ENCODE data around the gene IGF2BP2.

Gene IGF2BP2

GRCh38 chr3:185830018-185830797 lies 5.4 kb upstream of the IGF2BP2 start:
- no peak for DNase-seq
- H3K27ac ChIP-seq (ENCODE audit: low read length), result no peak overlapping the region
- peaks cover 5% of the 10 kb centered on the region; the same call in 1 of the 2 replicates for H3F3A ChIP-seq (ENCODE audit: insufficient read depth, low read length)
- H3K9ac ChIP-seq (ENCODE audit: low read length), result no peak overlapping the region
- no peaks in the 10 kb centered on the region for H3K9me3 ChIP-seq (replicated peaks; ENCODE audit: insufficient read depth, low read length)
- H3K36me3 ChIP-seq (replicated peaks; ENCODE audit: insufficient read depth, low read length), result no peaks in the 10 kb centered on the region
- H3K4me2 ChIP-seq (ENCODE audit: low read depth, low read length), result no peak overlapping the region
- no peaks in the 10 kb centered on the region for H3K4me1 ChIP-seq (ENCODE audit: low read length)
- TF ChIP-seq EZH2 (optimal IDR thresholded peaks at IDR 0.05; ENCODE audit: low read depth, low read length) (no peak), CTCF (IDR thresholded peaks at IDR 0.05; ENCODE audit: low read length) (no peak), EZH2phosphoT487 (IDR thresholded peaks at IDR 0.05; ENCODE audit: low read length) (no peak)
- H3K79me2 ChIP-seq (ENCODE audit: low read length), result peaks cover 5% of the 10 kb centered on the region; the same call in 1 of the 2 replicates
- no peaks in the 10 kb centered on the region for H3K27me3 ChIP-seq (replicated peaks; ENCODE audit: insufficient read depth, low read length)
- H2AFZ ChIP-seq (ENCODE audit: low read length), result no peak overlapping the region
- no peak overlapping the region for H3K4me3 ChIP-seq (ENCODE audit: low read length)
- H3K9me2 ChIP-seq (replicated peaks; ENCODE audit: insufficient read depth, low read length), result no peaks in the 10 kb centered on the region
- no peaks in the 10 kb centered on the region for H4K20me1 ChIP-seq (ENCODE audit: insufficient read depth, low read length)

- no peak overlapping the region for H3K27ac ChIP-seq (ENCODE audit: low read length)
- H3K79me2 ChIP-seq (ENCODE audit: low read length), result peaks cover 12% of the 10 kb centered on the region
- no peak overlapping the region for H3K4me3 ChIP-seq (ENCODE audit: low read length)
- H4K20me1 ChIP-seq (ENCODE audit: insufficient read depth, low read length), result no peaks in the 10 kb centered on the region
- no peaks in the 10 kb centered on the region for H3K27me3 ChIP-seq (replicated peaks; ENCODE audit: insufficient read depth, low read length)
- no peak overlapping the region for H3K9ac ChIP-seq (ENCODE audit: low read length)
- no peaks in the 10 kb centered on the region for H3K9me3 ChIP-seq (replicated peaks; ENCODE audit: insufficient read depth, low read length)
- no peak overlapping the region for H3K4me2 ChIP-seq (ENCODE audit: low read depth, low read length)
- H3K4me1 ChIP-seq (ENCODE audit: low read length), result no peaks in the 10 kb centered on the region
- no peaks in the 10 kb centered on the region for H3K9me2 ChIP-seq (replicated peaks; ENCODE audit: insufficient read depth, low read length)
- TF ChIP-seq CTCF (IDR thresholded peaks at IDR 0.05; ENCODE audit: low read length) (no peak), EZH2phosphoT487 (IDR thresholded peaks at IDR 0.05; ENCODE audit: low read length) (no peak), EZH2 (optimal IDR thresholded peaks at IDR 0.05; ENCODE audit: low read depth, low read length) (no peak)
- no peaks in the 10 kb centered on the region for H3K36me3 ChIP-seq (replicated peaks; ENCODE audit: insufficient read depth, low read length)
- H2AFZ ChIP-seq (ENCODE audit: low read length), result no peak overlapping the region
- no peak for DNase-seq
- H3F3A ChIP-seq (ENCODE audit: insufficient read depth, low read length), result peaks cover 5% of the 10 kb centered on the region; the same call in 1 of the 2 replicates
These were observed 3.9 kb upstream of the IGF2BP2 start for GRCh38 chr3:185828755-185829154.

- no peak overlapping the region for H3K9ac ChIP-seq (ENCODE audit: low read length)
- H2AFZ ChIP-seq (ENCODE audit: low read length), result no peak overlapping the region
- no peaks in the 10 kb centered on the region for H3K36me3 ChIP-seq (replicated peaks; ENCODE audit: insufficient read depth, low read length)
- H3K4me1 ChIP-seq (ENCODE audit: low read length), result no peaks in the 10 kb centered on the region
- DNase-seq, result no peak
- no peaks in the 10 kb centered on the region for H3K9me3 ChIP-seq (replicated peaks; ENCODE audit: insufficient read depth, low read length)
- H3K27ac ChIP-seq (ENCODE audit: low read length), result no peak overlapping the region
- H3K4me2 ChIP-seq (ENCODE audit: low read depth, low read length), result no peak overlapping the region
- no peaks in the 10 kb centered on the region for H3K27me3 ChIP-seq (replicated peaks; ENCODE audit: insufficient read depth, low read length)
- H3K4me3 ChIP-seq (ENCODE audit: low read length), result no peak overlapping the region
- no peak for TF ChIP-seq EZH2phosphoT487 (IDR thresholded peaks at IDR 0.05; ENCODE audit: low read length)
- no peak for TF ChIP-seq CTCF (IDR thresholded peaks at IDR 0.05; ENCODE audit: low read length)
- no peak for TF ChIP-seq EZH2 (optimal IDR thresholded peaks at IDR 0.05; ENCODE audit: low read depth, low read length)
- peaks cover 19% of the 10 kb centered on the region for H3K79me2 ChIP-seq (ENCODE audit: low read length)
- H3K9me2 ChIP-seq (replicated peaks; ENCODE audit: insufficient read depth, low read length), result no peaks in the 10 kb centered on the region
- no peaks in the 10 kb centered on the region for H4K20me1 ChIP-seq (ENCODE audit: insufficient read depth, low read length)
- H3F3A ChIP-seq (ENCODE audit: insufficient read depth, low read length), result peaks cover 5% of the 10 kb centered on the region; the same call in 1 of the 2 replicates
These were observed 2.9 kb upstream of the IGF2BP2 start for GRCh38 chr3:185827595-185828344.

Data from MM.1S (cell line).